Limb (tissue), 2 donors: ENCODE measurements around the gene ARHGEF10L.

Experiments used
- DNase-seq, 2 donors: peaks; one replicate each; pipeline ENCODE4 v3.0.0-alpha.2; 2016; ENCODE audit errors: extremely low spot score in 2 of 2

ARHGEF10L gene

DNA sequence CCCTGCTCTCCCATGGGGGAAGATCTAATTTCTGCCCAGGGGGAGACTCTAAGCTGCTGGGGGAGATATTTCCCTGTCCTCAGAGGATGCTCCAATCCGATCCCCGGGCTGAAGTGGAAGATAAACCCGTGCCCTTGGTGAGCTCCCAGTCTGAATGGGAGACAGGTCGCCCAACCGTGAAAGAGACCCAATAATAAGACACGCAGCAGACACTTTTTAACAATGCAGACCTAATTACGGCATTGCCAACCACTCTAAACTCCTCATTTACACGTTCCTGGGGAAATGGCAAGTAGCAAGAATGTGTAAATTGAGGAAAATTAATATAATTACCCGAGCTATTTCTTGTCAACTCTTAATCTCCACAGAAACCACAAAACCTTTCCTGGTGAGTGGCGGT is 166.9 kb downstream of the ARHGEF10L start:
- DNase-seq = no peak

GRCh38 chr1:17709981-17710380 is 170.5 kb downstream of the ARHGEF10L start:
- DNase-seq = no peak

- no peak for DNase-seq
Measured at GRCh38 chr1:17710889-17711576, 171.5 kb downstream of the ARHGEF10L start.

DNA sequence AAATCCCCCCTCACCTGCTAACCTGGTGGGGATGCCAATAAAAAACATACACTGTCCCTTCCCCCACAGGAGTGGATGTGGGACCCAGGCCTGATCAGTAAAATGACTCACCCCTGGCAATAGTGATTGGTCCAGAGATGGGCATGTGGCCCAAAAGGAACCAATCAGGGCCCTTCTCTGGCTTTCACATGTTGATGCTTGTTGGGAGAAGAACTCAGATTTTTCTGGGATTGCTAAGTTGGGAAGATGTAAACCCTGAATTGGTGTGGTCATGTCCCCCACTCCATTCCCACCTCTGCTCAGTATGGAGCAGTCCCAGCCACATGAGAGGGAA is 172.0 kb downstream of the ARHGEF10L start:
- DNase-seq = no peak

- no peak for DNase-seq
Measured at GRCh38 chr1:17711941-17712340, 172.4 kb downstream of the ARHGEF10L start.

- no peak for DNase-seq
Measured at GRCh38 chr1:17713993-17714392, 174.5 kb downstream of the ARHGEF10L start.

- peak in 1 of 2 donors; percentile 68 for DNase-seq
Measured at GRCh38 chr1:17717594-17718535, 178.4 kb downstream of the ARHGEF10L start.

- no peak for DNase-seq
Measured at GRCh38 chr1:17719874-17720273, 180.4 kb downstream of the ARHGEF10L start.

DNA sequence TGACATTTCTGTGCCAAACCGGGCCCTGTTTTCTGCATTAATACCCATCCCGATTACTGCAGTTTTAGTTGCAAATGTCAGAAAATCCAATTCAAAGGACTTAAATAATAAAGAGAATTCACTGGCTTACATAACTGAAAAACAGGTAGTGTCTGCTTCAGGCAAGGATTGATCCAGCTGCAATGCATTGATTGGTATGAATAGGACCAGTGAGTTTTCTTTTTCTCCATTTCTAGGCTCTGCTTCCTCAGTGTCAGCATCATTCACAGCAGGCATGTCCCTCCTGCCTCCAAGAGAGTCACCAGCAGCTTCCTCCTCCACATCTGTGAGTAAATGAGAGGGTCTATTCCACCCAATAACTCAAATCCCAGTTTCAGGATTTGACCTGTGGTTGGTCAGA is 181.9 kb downstream of the ARHGEF10L start:
- DNase-seq = no peak

GRCh38 chr1:17723684-17724083 is 184.2 kb downstream of the ARHGEF10L start:
- no peak for DNase-seq

- DNase-seq = no peak
Measured at GRCh38 chr1:17724150-17724549, 184.7 kb downstream of the ARHGEF10L start.

GRCh38 chr1:17725084-17725719 is 185.7 kb downstream of the ARHGEF10L start:
- no peak for DNase-seq

DNA sequence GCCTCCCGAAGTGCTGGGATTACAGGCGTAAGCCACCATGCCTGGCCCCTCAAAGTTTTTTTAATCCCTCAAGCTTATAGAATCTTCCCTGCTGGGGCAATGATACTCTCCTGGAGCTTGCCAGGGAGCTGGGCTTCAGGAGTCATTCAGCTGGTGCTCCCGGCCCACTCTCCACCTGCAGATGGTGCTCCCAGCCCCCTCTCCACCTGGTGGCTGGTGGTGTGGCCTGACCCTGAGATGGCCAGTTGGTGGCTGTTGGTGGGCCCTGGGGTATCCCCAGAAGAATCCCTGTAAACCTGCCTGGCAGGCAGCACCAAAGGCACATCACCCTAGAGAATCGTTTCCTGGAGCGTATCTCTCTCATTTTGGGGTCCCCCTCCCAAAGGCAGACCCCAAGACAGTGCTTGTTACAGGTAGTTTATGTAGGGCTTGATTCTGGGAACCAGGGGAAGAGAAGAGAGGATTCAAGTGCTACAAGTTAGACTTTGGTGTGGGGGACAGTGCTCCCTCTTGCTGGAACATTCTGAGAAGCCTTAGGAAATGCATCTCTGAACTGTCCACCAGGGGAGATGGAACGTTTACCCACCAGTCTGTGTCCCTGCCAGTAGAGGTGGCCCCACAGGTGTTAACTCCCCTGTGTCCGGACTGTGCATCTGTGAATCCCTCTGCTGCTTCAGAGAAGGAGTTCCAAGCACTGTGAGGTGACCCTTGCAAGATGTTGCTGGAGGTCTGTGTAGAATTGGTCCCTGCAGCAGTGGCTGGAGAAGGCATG is 186.5 kb downstream of the ARHGEF10L start:
- DNase-seq = no peak

DNA sequence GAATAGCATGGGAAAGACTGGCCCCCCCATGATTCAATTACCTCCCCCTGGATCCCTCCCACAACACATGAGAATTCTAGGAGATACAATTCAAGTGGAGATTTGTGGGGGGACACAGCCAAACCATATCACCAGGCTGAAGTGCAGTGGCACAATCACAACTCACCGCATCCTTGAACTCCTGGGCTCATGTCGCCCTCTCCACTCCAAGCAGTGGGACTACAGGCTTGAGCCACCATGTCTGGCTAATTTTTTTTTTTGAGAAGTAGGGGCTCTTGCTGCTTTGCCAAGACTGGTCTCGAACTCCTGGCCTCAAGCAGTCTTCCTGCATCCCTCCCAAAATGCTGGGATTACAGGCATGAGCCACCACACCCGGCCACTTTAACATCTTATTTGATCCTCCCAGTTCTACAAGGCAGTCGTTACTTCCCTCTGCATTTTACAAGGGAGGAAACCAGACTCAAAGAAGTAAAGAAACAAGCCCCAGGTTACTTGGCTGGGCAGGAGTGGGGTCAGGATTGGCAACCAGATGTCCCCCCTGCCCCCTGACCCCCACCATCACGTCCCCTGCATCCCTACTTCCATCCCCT is 188.7 kb downstream of the ARHGEF10L start:
- DNase-seq = no peak

DNA sequence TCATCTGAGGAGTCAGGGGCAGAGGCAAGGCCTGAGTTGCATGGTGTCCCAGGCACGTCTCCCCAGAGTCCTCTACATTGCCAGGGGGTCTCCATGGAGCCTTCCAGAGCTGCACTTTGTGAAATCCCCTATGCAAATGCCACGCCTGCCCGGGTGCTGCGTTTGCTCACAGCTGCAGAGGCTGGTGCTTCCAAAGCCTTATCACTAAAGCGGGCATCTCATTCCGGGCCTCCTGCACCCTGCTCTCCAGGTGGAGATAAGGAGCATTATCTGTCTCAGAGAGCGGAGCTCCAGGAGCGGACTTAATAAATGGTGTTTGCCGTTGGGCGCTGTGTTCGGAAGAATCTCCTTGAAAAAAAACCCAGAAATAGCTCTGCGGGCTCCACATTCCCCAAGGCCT is 189.8 kb downstream of the ARHGEF10L start:
- DNase-seq = no peak

GRCh38 chr1:17729909-17730308 is 190.4 kb downstream of the ARHGEF10L start:
- no peak for DNase-seq

GRCh38 chr1:17731460-17731859 is 192.0 kb downstream of the ARHGEF10L start:
- DNase-seq = no peak

GRCh38 chr1:17732475-17732874 is 193.0 kb downstream of the ARHGEF10L start:
- DNase-seq = no peak

- no peak for DNase-seq
Measured at GRCh38 chr1:17733661-17734060, 194.2 kb downstream of the ARHGEF10L start.

GRCh38 chr1:17734609-17735008 is 195.1 kb downstream of the ARHGEF10L start:
- no peak for DNase-seq

DNA sequence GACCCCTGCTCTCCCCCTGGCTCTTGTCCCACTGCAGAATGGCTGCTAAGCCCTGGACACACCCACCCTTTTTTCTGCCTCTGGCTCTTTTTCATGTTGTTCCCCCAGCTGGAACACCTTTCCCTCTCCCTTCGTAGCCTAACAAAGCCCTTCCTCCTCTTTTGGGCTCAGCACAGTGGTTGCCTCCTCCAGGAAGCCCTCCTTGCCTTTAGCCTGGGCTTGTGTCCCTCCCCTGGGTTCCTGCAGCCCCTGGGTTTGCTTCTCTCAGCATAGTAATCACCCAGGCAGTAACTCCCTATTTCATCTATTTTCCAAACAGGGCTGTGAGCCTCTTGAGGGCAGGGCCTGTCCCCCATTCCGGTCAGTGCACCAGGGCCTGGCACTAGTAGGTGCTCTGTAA is 195.8 kb downstream of the ARHGEF10L start:
- DNase-seq = no peak
